K562 (cell line): ENCODE data around the gene GALE. TPM values are rescaled to one million over a fixed set of nuclear protein-coding genes. Genes with fewer than 3 reads are reported as not detected.
A peak's percentile ranks its signal among the peaks of the same experiment; 100 is the strongest.

Experiments used
- ATAC-seq: fragments of 200-7000 bp; cut with Tn5 transposase; 3 replicates; pipeline ENCODE4 v1.9.1; 2020; ENCODE audit warnings: moderate library complexity
- BruUV-seq: library from RNA; stranded (reverse); fragments of 400-500 nt; replicated peaks from 2 replicates; lab custom pipeline; 2021; lab: Mats Ljungman, UMichigan
- CTCF ChIA-PET: fragments of 300-600 bp; formaldehyde crosslinking; extraction: SDS; loops from one replicate; lab custom pipeline; 2021; ENCODE audit warnings: low intra/inter-chr PET ratio; lab: Yijun Ruan, JAX
- POLR2A ChIA-PET: fragments of 300-600, 350-650 bp; sonication (Branson Sonifier 250); formaldehyde crosslinking; extraction: SDS; loops from one replicate; lab custom pipeline; 2021; ENCODE audit warnings: antibody characterized with exemption, inconsistent platforms; lab: Yijun Ruan, JAX
- DNase-seq, 4 experiments: peaks; one replicate each; pipeline versions ENCODE4 v3.0.0 to v3.0.0-alpha.2; 2011 to 2018; ENCODE audit warnings: low spot score in 3 of 4, mixed read lengths in 3 of 4; ENCODE audit errors: extremely low read depth in 1 of 4
- FAIRE-seq: peaks from 2 replicates; lab custom pipeline; 2011; peaks lifted over from hg19 to GRCh38; lab: Jason Lieb, UNC
- H2AFZ ChIP-seq: 2 replicates; pipeline ENCODE4 v1.6.0; 2011; ENCODE audit warnings: low read depth, low read length, control low read depth, inconsistent platforms
- H3K27ac ChIP-seq: fragments of 200-600 bp; 3 replicates; pipeline ENCODE4 v1.8.0; 2011; ENCODE audit warnings: low read depth, mild to moderate bottlenecking, control low read depth, inconsistent platforms, low read length, moderate library complexity, mixed read lengths; ENCODE audit errors: extremely low read depth
- H3K27me3 ChIP-seq, 2 experiments: fragments of 300-600 bp in 1 of 2; 2 replicates in 1 of 2; 3 replicates in 1 of 2; pipeline versions ENCODE4 v1.6.0 to v1.8.0; 2011; ENCODE audit warnings: inconsistent platforms in 2 of 2, low read length in 2 of 2, mild to moderate bottlenecking in 1 of 2, mixed read lengths in 1 of 2, moderate library complexity in 1 of 2; ENCODE audit not compliant: control insufficient read depth in 2 of 2, insufficient read depth in 2 of 2
- H3K36me3 ChIP-seq: fragments of 300-600 bp; 3 replicates; pipeline ENCODE4 v1.8.0; 2011; ENCODE audit warnings: mild to moderate bottlenecking, low read length, inconsistent platforms; ENCODE audit not compliant: control insufficient read depth, insufficient read depth
- H3K4me1 ChIP-seq, 2 experiments: fragments of 200-600 bp in 1 of 2; replicated peaks in 1 of 2; 2 replicates in 1 of 2; 3 replicates in 1 of 2; pipeline versions ENCODE4 v1.5.1 to v1.8.0; 2011; ENCODE audit warnings: inconsistent platforms in 2 of 2, low read length in 2 of 2, mild to moderate bottlenecking in 1 of 2, mixed read lengths in 1 of 2, moderate library complexity in 1 of 2; ENCODE audit not compliant: control insufficient read depth in 2 of 2, insufficient read depth in 2 of 2
- H3K4me2 ChIP-seq: 2 replicates; pipeline ENCODE4 v1.6.1; 2011; ENCODE audit warnings: low read length, control low read depth, inconsistent platforms, mixed read lengths; ENCODE audit not compliant: insufficient read depth
- H3K4me3 ChIP-seq: fragments of 200-600 bp; sonication (generic), shearing (Covaris generic); 2 replicates; pipeline ENCODE4 v1.5.1; 2016; ENCODE audit warnings: control low read depth, inconsistent platforms
- H3K79me2 ChIP-seq: fragments of 200-600 bp; 3 replicates; pipeline ENCODE4 v1.8.0; 2011; ENCODE audit warnings: low read length, inconsistent platforms; ENCODE audit not compliant: control insufficient read depth, insufficient read depth
- H3K9ac ChIP-seq, 2 experiments: 2 replicates each; pipeline versions ENCODE4 v1.6.0 to v1.6.1; 2011; ENCODE audit warnings: low read depth in 2 of 2, low read length in 2 of 2, control low read depth in 1 of 2, inconsistent platforms in 1 of 2, mild to moderate bottlenecking in 1 of 2, mixed read lengths in 1 of 2; ENCODE audit not compliant: insufficient read depth in 1 of 2
- H3K9me1 ChIP-seq: one replicate; pipeline ENCODE4 v1.6.0; 2011; ENCODE audit warnings: inconsistent platforms, mild to moderate bottlenecking, low read length, moderate library complexity; ENCODE audit not compliant: control insufficient read depth, insufficient read depth
- H3K9me3 ChIP-seq: replicated peaks from 2 replicates; pipeline ENCODE4 v1.5.1; 2011; ENCODE audit warnings: low read depth, low read length, inconsistent platforms; ENCODE audit not compliant: control insufficient read depth, insufficient read depth
- H4K20me1 ChIP-seq: replicated peaks from 2 replicates; pipeline ENCODE4 v1.6.1; 2011; ENCODE audit warnings: low read length, inconsistent platforms, mixed read lengths; ENCODE audit not compliant: control insufficient read depth, insufficient read depth
- CC2D1A ChIP-seq: fragments of 450-650 bp; IDR thresholded peaks from 2 replicates; pipeline ENCODE4 v1.6.1; 2017; ENCODE audit warnings: mild to moderate bottlenecking
- FOXM1 ChIP-seq, 2 experiments: fragments of 450-650 bp in 1 of 2; sonication (generic) in 1 of 2; formaldehyde crosslinking in 1 of 2; IDR thresholded peaks; 2 replicates each; pipeline versions ENCODE4 v1.6.1 to v1.9.0; 2017 to 2022; ENCODE audit warnings: low read depth in 2 of 2, mild to moderate bottlenecking in 2 of 2, missing genetic modification reagents in 1 of 2, moderate library complexity in 1 of 2
- ZNF224 ChIP-seq: sonication (generic); formaldehyde crosslinking; IDR thresholded peaks from 2 replicates; pipeline ENCODE4 v1.8.0; 2022; ENCODE audit warnings: mild to moderate bottlenecking, missing genetic modification reagents
- WGBS: fragments of 100-300 bp; shearing (Covaris generic); methylation state at CpG from one replicate; pipeline ENCODE4 v1.1.6; 2016; ENCODE audit warnings: low coverage, mixed read lengths; ENCODE audit not compliant: insufficient coverage; ENCODE audit errors: missing lambda C conversion rate; 5-methylcytosine and 5-hydroxymethylcytosine counted together
- in situ Hi-C: fragments of 300-500 bp; cut with MboI; formaldehyde crosslinking; loops from 4 replicates; pipeline ENCODE4 v1.15.0; 2018; ENCODE audit warnings: inconsistent platforms, mixed read lengths
- intact Hi-C: fragments of 100-400 bp; cut with micrococcal nuclease; formaldehyde crosslinking; loops from 2 replicates; pipeline ENCODE4 v1.14.2; 2022
- polyA plus RNA-seq, 8 experiments: library from polyadenylated mRNA; depleted of rRNA in 4 of 8; stranded (reverse) in 5 of 8; unstranded in 3 of 8; fragments of >200 nt; fragmentation: Nextera tagmentation in 2 of 8; fragmentation: Illumina TruSeq in 1 of 8; extraction: Ambion mirVana in 2 of 8; extraction: Trizol in 1 of 8; gene quantifications; 2 replicates each; pipeline versions ENCODE4 v1.2.1 to v1.2.3, GENCODE V29; 2011 to 2014; ENCODE audit warnings: inconsistent platforms in 1 of 8, missing spikeins in 1 of 8
- total RNA-seq, 7 experiments: library from RNA; depleted of rRNA in 6 of 7; stranded (reverse); fragments of >200 nt in 6 of 7; fragmentation: Illumina TruSeq in 2 of 7; extraction: Trizol in 2 of 7; gene quantifications; 2 replicates each; pipeline versions ENCODE4 v1.2.1 to v1.2.3, GENCODE V29; 2011 to 2021; ENCODE audit warnings: low replicate concordance in 1 of 7
- TF ChIP-seq, protein P1 (sequence below): sonication (generic); formaldehyde crosslinking; IDR thresholded peaks from 2 replicates; pipeline ENCODE4 v1.8.1; 2023; ENCODE audit warnings: mild to moderate bottlenecking, missing genetic modification reagents

Gene GALE
- total and polyA plus RNA-seq, 9 of the 15 experiments (the other 6 are each of a cell fraction or from before 2014, with no cell fraction given) = 8.4 to 139 (median 88.3) TPM

DNA sequence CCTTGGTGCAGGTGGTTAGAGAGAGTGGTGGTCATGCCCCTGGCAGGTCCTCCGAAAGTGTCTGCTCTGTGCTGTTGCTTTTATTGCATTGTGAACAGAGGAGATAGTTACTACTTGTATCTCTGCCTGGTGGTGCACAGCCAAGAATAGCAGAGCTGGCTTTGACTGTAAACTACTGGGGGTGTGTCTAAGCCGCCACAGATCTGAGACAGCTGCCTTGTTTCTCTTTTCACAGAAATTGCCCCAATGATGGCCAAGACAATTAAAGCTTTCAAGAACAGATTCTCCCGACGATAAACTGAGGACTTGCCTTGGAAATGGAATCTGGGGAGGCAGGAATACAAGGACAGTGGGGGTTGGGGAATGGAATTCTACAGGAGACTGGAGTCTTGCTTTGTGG is 41.3 kb downstream of the GALE start (continued):
- TF ChIP-seq, protein P1, sequence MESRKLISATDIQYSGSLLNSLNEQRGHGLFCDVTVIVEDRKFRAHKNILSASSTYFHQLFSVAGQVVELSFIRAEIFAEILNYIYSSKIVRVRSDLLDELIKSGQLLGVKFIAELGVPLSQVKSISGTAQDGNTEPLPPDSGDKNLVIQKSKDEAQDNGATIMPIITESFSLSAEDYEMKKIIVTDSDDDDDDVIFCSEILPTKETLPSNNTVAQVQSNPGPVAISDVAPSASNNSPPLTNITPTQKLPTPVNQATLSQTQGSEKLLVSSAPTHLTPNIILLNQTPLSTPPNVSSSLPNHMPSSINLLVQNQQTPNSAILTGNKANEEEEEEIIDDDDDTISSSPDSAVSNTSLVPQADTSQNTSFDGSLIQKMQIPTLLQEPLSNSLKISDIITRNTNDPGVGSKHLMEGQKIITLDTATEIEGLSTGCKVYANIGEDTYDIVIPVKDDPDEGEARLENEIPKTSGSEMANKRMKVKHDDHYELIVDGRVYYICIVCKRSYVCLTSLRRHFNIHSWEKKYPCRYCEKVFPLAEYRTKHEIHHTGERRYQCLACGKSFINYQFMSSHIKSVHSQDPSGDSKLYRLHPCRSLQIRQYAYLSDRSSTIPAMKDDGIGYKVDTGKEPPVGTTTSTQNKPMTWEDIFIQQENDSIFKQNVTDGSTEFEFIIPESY = 0 out of 2 replicates have a peak, but pooled peaks have one; percentile 24
- TF ChIP-seq CC2D1A = no peak
- TF ChIP-seq, all 486 proteins: peak for 1

DNA sequence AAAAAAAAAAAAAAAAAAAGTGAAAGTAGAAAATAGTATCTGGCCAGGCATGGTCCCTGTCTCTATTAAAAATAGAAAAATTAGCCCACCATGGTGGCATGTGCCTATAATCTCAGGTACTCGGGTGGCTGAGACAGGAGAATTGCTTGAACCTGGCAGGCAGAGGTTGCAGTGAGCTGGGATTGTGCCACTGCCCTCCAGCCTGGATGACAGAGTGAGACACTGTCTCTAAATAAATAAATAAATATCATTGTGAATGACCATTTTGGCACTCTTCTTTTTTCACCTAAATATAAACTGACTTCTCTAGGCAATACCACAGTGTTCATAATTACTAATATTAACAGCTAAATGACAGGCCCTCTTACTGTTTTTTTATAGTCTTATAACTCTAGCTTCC is 42.7 kb downstream of the GALE start:
- CTCF ChIA-PET = no interaction called here
- Histone ChIP-seq H3K4me1 (no peaks in the 10 kb centered on the region), H3K4me2 (no peak overlapping the region), H3K9me3 (no peaks in the 10 kb centered on the region), H3K27ac (no peak overlapping the region), H4K20me1 (0 out of 2 replicates have a peak, but pooled peaks cover 9% of the 10 kb centered on the region), H2AFZ (no peak overlapping the region), H3K4me3 (no peak overlapping the region), H3K36me3 (peaks cover 97% of the 10 kb centered on the region), H3K79me2 (no peaks in the 10 kb centered on the region; the same call in 2 of the 3 replicates), H3K27me3 (no peaks in the 10 kb centered on the region; a peak in 1 of 5 replicates), H3K9me1 (no peaks in the 10 kb centered on the region), H3K9ac (no peak overlapping the region)
- no peak for TF ChIP-seq FOXM1 (IDR thresholded peaks at IDR 0.05; ENCODE audit: low read depth)
- TF ChIP-seq FOXM1 (CRISPR knock-in tag; IDR thresholded peaks at IDR 0.05; ENCODE audit: low read depth) = no peak
- TF ChIP-seq ZNF224 (CRISPR knock-in tag) = no peak
- FAIRE-seq (no peak), DNase-seq (no peak), ATAC-seq (no peak)
- POLR2A ChIA-PET = interaction anchor here (0.7 to 1.4 kb wide), 3 partner anchors 14 to 95 kb away, joined by 3 to 5 read pairs (median 3); no protein-coding TSS in a partner anchor
- 100% methylated on average over 1 of the region's 1 CpG for WGBS
- no TSS peak for BruUV-seq
- intact Hi-C loops (no loop called here), in situ Hi-C loops (no loop called here)
